HG02571 (cell line): ENCODE measurements around the gene MAPK8IP1.

Experiments used
- ATAC-seq: cut with Tn5 transposase; IDR thresholded peaks from one replicate; pipeline ENCODE4 v1.9.1; 2021; ENCODE audit warnings: mild to moderate bottlenecking, moderate library complexity; ENCODE audit not compliant: unreplicated experiment

Gene MAPK8IP1

GRCh38 chr11:45906965-45907611, 21.6 kb downstream of the MAPK8IP1 start, which contains the start of gene FREY1:
FREY1 (minus strand) TSS chr11:45907271; CDS start chr11:45907245, 26 bp downstream.
- no peak for ATAC-seq

GRCh38 chr11:45907911-45908370, 22.5 kb downstream of the MAPK8IP1 start:
- no peak for ATAC-seq

GRCh38 chr11:45909594-45910475, 24.4 kb downstream of the MAPK8IP1 start:
- no peak for ATAC-seq

- no peak for ATAC-seq
Observed at GRCh38 chr11:45910623-45911022, 25.2 kb downstream of the MAPK8IP1 start.

- no peak for ATAC-seq
Observed at GRCh38 chr11:45913514-45913913, 28.1 kb downstream of the MAPK8IP1 start.

GRCh38 chr11:45913942-45914635, 28.6 kb downstream of the MAPK8IP1 start:
- ATAC-seq, result no peak

- no peak for ATAC-seq
Observed at GRCh38 chr11:45915446-45915845, 30.0 kb downstream of the MAPK8IP1 start.

GRCh38 chr11:45917286-45917622, 31.8 kb downstream of the MAPK8IP1 start:
- no peak for ATAC-seq

- ATAC-seq, result peak; percentile 90
Observed at GRCh38 chr11:45917623-45918330, 32.3 kb downstream of the MAPK8IP1 start, which contains the start of gene PEX16. PEX16 (minus strand) TSS chr11:45917877; CDS start chr11:45917811, 66 bp downstream.

- ATAC-seq, result peak; percentile 43
Observed at GRCh38 chr11:45918331-45918941, 33.0 kb downstream of the MAPK8IP1 start.

GRCh38 chr11:45918962-45919675, 33.7 kb downstream of the MAPK8IP1 start:
- no peak for ATAC-seq

- no peak for ATAC-seq
Observed at GRCh38 chr11:45919806-45920530, 34.5 kb downstream of the MAPK8IP1 start.

GRCh38 chr11:45920531-45921477, 35.4 kb downstream of the MAPK8IP1 start:
- ATAC-seq, result no peak

GRCh38 chr11:45921561-45922424, 36.3 kb downstream of the MAPK8IP1 start:
- ATAC-seq, result no peak

- no peak for ATAC-seq
Observed at GRCh38 chr11:45922425-45923082, 37.1 kb downstream of the MAPK8IP1 start, which contains the start of gene LARGE2. LARGE2 (plus strand) TSS chr11:45922656; CDS start chr11:45922883, 227 bp downstream.
